ENCODE measurements around the gene SUOX. TPM values are rescaled to one million over a fixed set of nuclear protein-coding genes. Genes with fewer than 3 reads are reported as not detected.
"Not testable (repeated sequence)": the region's sequence is repeated elsewhere in the genome, so short reads cannot be mapped to it uniquely, and the experiment has no call there.

SUOX gene
- total RNA-seq, 1 experiment from 2014 or later = 39.8 TPM

- DNase-seq (ENCODE audit: low spot score); in situ Hi-C loops (cut with HindIII; ENCODE audit: low sequenced_read_pairs): not testable (repeated sequence)
Observed at GRCh38 chr12:56042430-56042813, 45.3 kb downstream of the SUOX start.

GRCh38 chr12:56042843-56043242 lies 45.8 kb downstream of the SUOX start:
- DNase-seq (ENCODE audit: low spot score) = no peak
- in situ Hi-C loops (cut with HindIII; ENCODE audit: low sequenced_read_pairs) = no loop called here

- peak; percentile 18 for DNase-seq (ENCODE audit: low spot score)
- in situ Hi-C loops (cut with HindIII; ENCODE audit: low sequenced_read_pairs) = no loop called here
Observed at GRCh38 chr12:56046027-56046780, 49.1 kb downstream of the SUOX start.

- in situ Hi-C loops (cut with HindIII; ENCODE audit: low sequenced_read_pairs) = no loop called here
- no peak for DNase-seq (ENCODE audit: low spot score)
Observed at GRCh38 chr12:56053407-56053893, 56.4 kb downstream of the SUOX start.

Other genes starting within 250 kb of the SUOX start
- 248 and 272 TPM in 2 replicates for gene SARNP, start 179.6 kb upstream of the SUOX start, total RNA-seq (2014; rRNA removed; shearing (Covaris generic))
- gene ORMDL2, start 179.2 kb upstream of the SUOX start, total RNA-seq (2014; rRNA removed; shearing (Covaris generic)) = 27.8 and 51.5 TPM in 2 replicates
- gene DNAJC14, start 167.7 kb upstream of the SUOX start, total RNA-seq (2014; rRNA removed; shearing (Covaris generic)) = 17.3 and 33.2 TPM in 2 replicates
- gene MMP19, start 154.3 kb upstream of the SUOX start, total RNA-seq (2014; rRNA removed; shearing (Covaris generic)) = 0.98 and 1.8 TPM in 2 replicates
- 93.9 and 119 TPM in 2 replicates for gene PYM1, start 69.4 kb upstream of the SUOX start, total RNA-seq (2014; rRNA removed; shearing (Covaris generic))
- 3.6 and 9.7 TPM in 2 replicates for gene DGKA, start 66.1 kb upstream of the SUOX start, total RNA-seq (2014; rRNA removed; shearing (Covaris generic))
- 22.2 and 27.9 TPM in 2 replicates for gene PMEL, start 31.2 kb upstream of the SUOX start, total RNA-seq (2014; rRNA removed; shearing (Covaris generic))
- gene CDK2, start 30.4 kb upstream of the SUOX start, total RNA-seq (2014; rRNA removed; shearing (Covaris generic)) = 44.7 and 52.3 TPM in 2 replicates
- gene RAB5B, start 23.2 kb upstream of the SUOX start, total RNA-seq (2014; rRNA removed; shearing (Covaris generic)) = 16.9 and 22.1 TPM in 2 replicates
- gene IKZF4, start 23.8 kb downstream of the SUOX start, total RNA-seq (2014; rRNA removed; shearing (Covaris generic)) = 0.54 and 4.4 TPM in 2 replicates
- gene RPS26, start 44.6 kb downstream of the SUOX start, total RNA-seq (2014; rRNA removed; shearing (Covaris generic)) = 1,383 and 1,581 TPM in 2 replicates
- 4.3 and 17.4 TPM in 2 replicates for gene ERBB3, start 82.9 kb downstream of the SUOX start, total RNA-seq (2014; rRNA removed; shearing (Covaris generic))
- gene PA2G4, start 107.3 kb downstream of the SUOX start, total RNA-seq (2014; rRNA removed; shearing (Covaris generic)) = 357 and 451 TPM in 2 replicates
- 3,225 and 5,126 TPM in 2 replicates for gene RPL41, start 119.4 kb downstream of the SUOX start, total RNA-seq (2014; rRNA removed; shearing (Covaris generic))
- gene ZC3H10, start 121.0 kb downstream of the SUOX start, total RNA-seq (2014; rRNA removed; shearing (Covaris generic)) = 2.9 and 3.3 TPM in 2 replicates
- 108 and 114 TPM in 2 replicates for gene ESYT1, start 131.0 kb downstream of the SUOX start, total RNA-seq (2014; rRNA removed; shearing (Covaris generic))
- 115 and 166 TPM in 2 replicates for gene MYL6B, start 155.3 kb downstream of the SUOX start, total RNA-seq (2014; rRNA removed; shearing (Covaris generic))
- 1,669 and 1,953 TPM in 2 replicates for gene MYL6, start 161.1 kb downstream of the SUOX start, total RNA-seq (2014; rRNA removed; shearing (Covaris generic))
- 10.5 and 18.4 TPM in 2 replicates for gene SMARCC2, start 192.2 kb downstream of the SUOX start, total RNA-seq (2014; rRNA removed; shearing (Covaris generic))
- gene RNF41, start 224.6 kb downstream of the SUOX start, total RNA-seq (2014; rRNA removed; shearing (Covaris generic)) = 66.6 and 71.6 TPM in 2 replicates
- 20.2 and 33.0 TPM in 2 replicates for gene NABP2, start 227.1 kb downstream of the SUOX start, total RNA-seq (2014; rRNA removed; shearing (Covaris generic))
- gene SLC39A5, start 232.8 kb downstream of the SUOX start, total RNA-seq (2014; rRNA removed; shearing (Covaris generic)) = not detected in 2 replicates